DOHH2 (cell line): Measurements from ENCODE around the gene CADPS2.

Source experiments
- H3F3A ChIP-seq: fragments of 200-600 bp; sonication (generic), shearing (Covaris generic); 2 replicates; pipeline ENCODE4 v1.6.0; 2016; ENCODE audit warnings: antibody characterized with exemption, mild to moderate bottlenecking; ENCODE audit not compliant: control insufficient read depth, insufficient read depth
- H3K27ac ChIP-seq: fragments of 200-600 bp; sonication (generic); 2 replicates; pipeline ENCODE4 v1.5.1; 2014; ENCODE audit warnings: low read depth, mild to moderate bottlenecking, low read length, moderate library complexity
- H3K27me3 ChIP-seq: fragments of 200-600 bp; sonication (generic); 2 replicates; pipeline ENCODE4 v1.6.1; 2014; ENCODE audit warnings: mild to moderate bottlenecking, low read length, mixed read lengths; ENCODE audit not compliant: control insufficient read depth
- H3K36me3 ChIP-seq: fragments of 200-600 bp; sonication (generic); 2 replicates; pipeline ENCODE4 v1.6.1; 2014; ENCODE audit warnings: mild to moderate bottlenecking, low read length, moderate library complexity, mixed read lengths; ENCODE audit not compliant: control insufficient read depth
- H3K4me1 ChIP-seq: fragments of 200-600 bp; sonication (generic); 2 replicates; pipeline ENCODE4 v1.6.1; 2014; ENCODE audit warnings: mild to moderate bottlenecking, low read length, mixed read lengths; ENCODE audit not compliant: control insufficient read depth
- H3K4me2 ChIP-seq: fragments of 200-600 bp; sonication (generic); 2 replicates; pipeline ENCODE4 v1.6.0; 2014; ENCODE audit warnings: mild to moderate bottlenecking, low read length, moderate library complexity
- H3K4me3 ChIP-seq: fragments of 200-600 bp; sonication (generic); 2 replicates; pipeline ENCODE4 v1.5.1; 2014; ENCODE audit warnings: mild to moderate bottlenecking, low read length, mixed read lengths
- H3K79me2 ChIP-seq: fragments of 200-600 bp; sonication (generic); 2 replicates; pipeline ENCODE4 v1.6.1; 2014; ENCODE audit warnings: mild to moderate bottlenecking, low read length, mixed read lengths; ENCODE audit not compliant: control insufficient read depth
- H3K9me2 ChIP-seq: fragments of 200-600 bp; sonication (generic); replicated peaks from 2 replicates; pipeline ENCODE4 v1.6.1; 2014; ENCODE audit warnings: mild to moderate bottlenecking, low read length, mixed read lengths; ENCODE audit not compliant: control insufficient read depth
- H3K9me3 ChIP-seq: fragments of 200-600 bp; sonication (generic); 2 replicates; pipeline ENCODE4 v1.6.1; 2014; ENCODE audit warnings: antibody characterized with exemption, low read length, mixed read lengths; ENCODE audit not compliant: control insufficient read depth, insufficient read depth
- H4K20me1 ChIP-seq: fragments of 200-600 bp; sonication (generic); 2 replicates; pipeline ENCODE4 v1.6.0; 2014; ENCODE audit warnings: low read depth, mild to moderate bottlenecking, antibody characterized with exemption, low read length, moderate library complexity; ENCODE audit not compliant: control insufficient read depth, insufficient read depth
- CTCF ChIP-seq: fragments of 200-600 bp; sonication (generic); IDR thresholded peaks from one replicate; pipeline ENCODE4 v1.5.1; 2014; ENCODE audit warnings: antibody characterized with exemption, mild to moderate bottlenecking, low read depth, low read length; ENCODE audit not compliant: poor library complexity, severe bottlenecking
- EZH2phosphoT487 ChIP-seq: fragments of 200-600 bp; sonication (generic); IDR thresholded peaks from 2 replicates; pipeline ENCODE4 v1.6.1; 2017; ENCODE audit warnings: borderline replicate concordance, mild to moderate bottlenecking, antibody characterized with exemption, low read length, moderate library complexity, mixed read lengths

The CADPS2 gene

GRCh38 chr7:122674502-122674901, 211.8 kb downstream of the CADPS2 start:
- Histone ChIP-seq H3K4me1 (no peaks in the 10 kb centered on the region), H3K9me3 (peaks cover 7% of the 10 kb centered on the region; the same call in 1 of the 2 replicates), H3F3A (no peaks in the 10 kb centered on the region), H3K27ac (no peak overlapping the region), H3K4me3 (no peak overlapping the region), H3K79me2 (no peaks in the 10 kb centered on the region), H3K9me2 (no peaks in the 10 kb centered on the region), H3K36me3 (no peaks in the 10 kb centered on the region), H3K4me2 (no peak overlapping the region), H4K20me1 (no peaks in the 10 kb centered on the region), H3K27me3 (no peaks in the 10 kb centered on the region)
- TF ChIP-seq CTCF (no peak), EZH2phosphoT487 (no peak)

GRCh38 chr7:122673951-122674350, 212.3 kb downstream of the CADPS2 start:
- peaks cover 7% of the 10 kb centered on the region; the same call in 1 of the 2 replicates for H3K9me3 ChIP-seq
- no peaks in the 10 kb centered on the region for H4K20me1 ChIP-seq
- H3K79me2 ChIP-seq = no peaks in the 10 kb centered on the region
- no peaks in the 10 kb centered on the region for H3K9me2 ChIP-seq
- no peak for TF ChIP-seq EZH2phosphoT487
- TF ChIP-seq CTCF = no peak
- H3K27me3 ChIP-seq = no peaks in the 10 kb centered on the region
- H3K27ac ChIP-seq = no peak overlapping the region
- no peaks in the 10 kb centered on the region for H3K4me1 ChIP-seq
- no peaks in the 10 kb centered on the region for H3K36me3 ChIP-seq
- no peaks in the 10 kb centered on the region for H3F3A ChIP-seq
- H3K4me3 ChIP-seq = no peak overlapping the region
- no peak overlapping the region for H3K4me2 ChIP-seq

GRCh38 chr7:122672536-122672935, 213.7 kb downstream of the CADPS2 start:
- H3K4me1 ChIP-seq = no peaks in the 10 kb centered on the region
- no peaks in the 10 kb centered on the region for H3K9me2 ChIP-seq
- H3F3A ChIP-seq = no peaks in the 10 kb centered on the region
- H3K4me2 ChIP-seq = no peak overlapping the region
- no peak overlapping the region for H3K4me3 ChIP-seq
- H3K36me3 ChIP-seq = no peaks in the 10 kb centered on the region
- H4K20me1 ChIP-seq = no peaks in the 10 kb centered on the region
- no peak overlapping the region for H3K27ac ChIP-seq
- H3K27me3 ChIP-seq = no peaks in the 10 kb centered on the region
- H3K79me2 ChIP-seq = no peaks in the 10 kb centered on the region
- TF ChIP-seq EZH2phosphoT487 (no peak), CTCF (no peak)
- peaks cover 7% of the 10 kb centered on the region; the same call in 1 of the 2 replicates for H3K9me3 ChIP-seq
